ENCODE results near the gene OR13J1. TPM values are rescaled to one million over a fixed set of nuclear protein-coding genes. Genes with fewer than 3 reads are reported as not detected.

Gene OR13J1
- total RNA-seq, 1 donor from 2014 or later: not detected

DNA sequence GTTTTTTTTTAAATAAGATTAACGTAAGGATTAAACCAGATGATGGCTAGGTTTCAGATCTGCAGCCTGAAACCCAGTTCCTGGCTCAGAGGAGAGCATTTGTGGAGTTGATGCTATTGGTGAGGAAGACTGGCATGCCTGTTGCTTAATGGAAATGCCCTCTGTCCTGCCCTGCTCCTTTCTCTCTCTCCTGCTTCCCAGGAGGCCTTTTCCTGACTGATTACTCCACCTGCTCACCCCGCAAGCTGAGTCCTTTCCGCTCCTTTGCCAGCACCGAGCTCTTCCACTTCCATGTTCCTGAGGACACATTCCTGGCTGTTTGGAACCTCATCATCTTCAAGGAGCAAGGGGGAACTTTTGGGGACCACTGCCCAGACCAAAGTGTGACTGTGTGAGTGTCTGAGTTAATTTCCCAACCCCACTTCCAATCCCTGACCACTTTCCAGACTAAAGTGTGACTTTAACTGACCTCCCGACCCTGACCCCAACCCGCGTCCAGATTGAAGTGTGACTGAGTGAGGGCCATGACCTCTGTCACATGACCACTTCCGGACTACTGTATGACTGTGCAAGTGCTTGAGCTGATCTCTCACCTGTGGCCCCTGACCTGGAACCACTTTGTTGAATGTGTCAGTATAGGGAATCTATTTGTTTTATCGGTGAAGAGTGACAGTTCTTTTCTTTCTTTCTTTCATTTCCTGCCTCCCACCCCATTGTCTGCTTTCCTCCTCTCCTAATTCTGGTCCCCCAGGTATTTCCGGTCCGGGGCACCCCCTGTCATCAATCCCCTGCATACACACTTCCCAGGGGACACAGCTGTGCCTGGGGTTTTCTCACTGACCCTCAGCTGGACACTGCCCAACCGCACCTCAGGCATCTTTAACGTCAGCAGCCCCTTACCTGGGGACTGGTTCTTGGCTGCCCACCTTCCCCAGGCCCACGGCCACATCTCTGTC is 35.7 kb downstream of the OR13J1 start:
- DNase-seq (ENCODE audit: low read depth in 2 of 2): no peak

- no peak for DNase-seq (ENCODE audit: low read depth in 2 of 2)
Observed at GRCh38 chr9:35832814-35833213, 37.4 kb downstream of the OR13J1 start.

DNA sequence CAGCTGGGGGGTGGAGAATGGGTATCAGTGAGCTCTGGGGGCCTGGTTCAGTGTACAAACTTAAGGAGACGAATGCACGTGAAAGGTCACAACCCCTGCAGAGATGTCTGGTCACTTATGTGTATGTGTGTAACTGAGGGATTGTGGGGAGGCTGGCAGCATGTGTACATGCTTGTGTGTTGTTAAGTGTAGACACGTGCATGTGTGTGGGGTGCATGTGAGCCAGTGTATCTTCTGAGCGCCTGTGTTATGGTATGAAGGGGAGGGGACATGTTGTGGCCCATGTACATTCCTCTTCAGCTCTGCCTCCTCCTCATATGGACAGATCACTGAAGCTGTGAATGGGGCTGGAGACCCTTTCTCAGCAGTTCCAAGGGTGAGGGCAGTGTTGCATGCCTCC is 39.2 kb downstream of the OR13J1 start:
- no peak for DNase-seq (ENCODE audit: low read depth in 2 of 2)

GRCh38 chr9:35829764-35830096 is 40.5 kb downstream of the OR13J1 start:
- no peak for DNase-seq (ENCODE audit: low read depth in 2 of 2)

GRCh38 chr9:35829084-35829763 is 41.0 kb downstream of the OR13J1 start, which contains the start of gene TMEM8B:
Gene TMEM8B (plus strand): TSS chr9:35829228. CDS start chr9:35829448, 220 bp downstream.
- DNase-seq (ENCODE audit: low read depth in 2 of 2): peak; percentile 92 to 93

DNA sequence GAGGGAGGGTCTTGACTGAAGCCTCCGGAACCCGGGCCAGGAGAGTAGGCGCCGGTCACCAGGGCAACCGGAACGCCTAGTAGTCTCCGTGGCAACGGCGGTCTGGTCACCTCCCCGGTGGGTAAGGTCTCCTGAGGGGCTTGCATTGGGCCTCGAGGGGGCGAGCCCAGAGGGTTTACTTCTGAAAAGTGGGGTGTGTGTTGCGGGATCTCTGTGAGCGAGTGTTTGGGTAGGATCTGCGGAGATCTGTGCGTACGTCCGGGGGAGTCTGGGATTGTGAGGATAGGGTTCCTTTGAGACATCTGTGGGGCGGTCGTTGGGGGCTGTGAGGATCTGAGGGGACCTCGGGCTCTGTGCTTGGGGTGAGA is 41.5 kb downstream of the OR13J1 start, which contains the start of gene FAM221B:
TSS of gene FAM221B (minus strand) at position 17 of the 368 bp plus-strand sequence. CDS start 2,571 bp downstream, outside the sequence.
- peak in 1 of 2 donors; percentile 12 for DNase-seq (ENCODE audit: low read depth in 2 of 2)

- DNase-seq (ENCODE audit: low read depth in 2 of 2): no peak
Observed at GRCh38 chr9:35827486-35827885, 42.7 kb downstream of the OR13J1 start.

- peak; percentile 75 to 82 for DNase-seq (ENCODE audit: low read depth in 2 of 2)
Observed at GRCh38 chr9:35826071-35826701, 44.0 kb downstream of the OR13J1 start.

GRCh38 chr9:35822926-35823325 is 47.3 kb downstream of the OR13J1 start:
- no peak for DNase-seq (ENCODE audit: low read depth in 2 of 2)

DNA sequence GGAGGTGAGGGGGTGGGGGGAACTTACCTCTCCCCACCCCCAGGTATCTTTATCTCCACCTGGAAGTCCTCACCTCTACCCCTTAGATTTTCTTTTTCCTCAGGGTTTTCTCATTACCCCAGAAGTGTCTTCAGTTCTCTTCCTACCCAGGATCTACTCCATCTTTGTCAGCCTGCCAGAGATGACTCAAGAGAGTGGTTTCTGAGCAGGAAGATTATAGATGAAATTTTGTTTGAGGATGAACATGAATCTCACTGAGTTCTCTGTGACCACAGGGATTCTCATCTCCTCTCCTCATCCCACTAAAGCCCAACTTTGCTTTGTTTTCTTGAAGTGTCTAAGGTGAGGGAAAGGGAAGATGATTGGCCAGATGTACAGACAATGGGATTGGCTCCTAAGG is 50.1 kb downstream of the OR13J1 start:
- peak in 1 of 2 donors; percentile 27 for DNase-seq (ENCODE audit: low read depth in 2 of 2)

Other genes with a start within 250 kb of the OR13J1 start
- gene SIT1, start 219.5 kb downstream of the OR13J1 start, total RNA-seq: not detected in 2 replicates
- 215,777 and 328,792 TPM in 2 replicates for gene RMRP, start 212.4 kb downstream of the OR13J1 start, total RNA-seq
- gene CCDC107, start 212.1 kb downstream of the OR13J1 start, total RNA-seq: 10.9 and 16.9 TPM in 2 replicates
- gene ARHGEF39, start 205.2 kb downstream of the OR13J1 start, total RNA-seq: under 0.01 and 0.44 TPM in 2 replicates
- 0.22 TPM in 1 of 2 replicates, not detected in the other for gene CA9, start 196.5 kb downstream of the OR13J1 start, total RNA-seq
- gene TPM2, start 180.5 kb downstream of the OR13J1 start, total RNA-seq: 7.3 and 9.8 TPM in 2 replicates
- gene TLN1, start 138.2 kb downstream of the OR13J1 start, total RNA-seq: 165 and 180 TPM in 2 replicates
- gene CREB3, start 137.7 kb downstream of the OR13J1 start, total RNA-seq: 34.4 and 36.7 TPM in 2 replicates
- 42.5 and 54.0 TPM in 2 replicates for gene GBA2, start 121.2 kb downstream of the OR13J1 start, total RNA-seq
- 8.1 and 10.1 TPM in 2 replicates for gene RGP1, start 121.1 kb downstream of the OR13J1 start, total RNA-seq
- 60.9 and 61.5 TPM in 2 replicates for gene MSMP, start 116.1 kb downstream of the OR13J1 start, total RNA-seq
- 0.20 and 2.0 TPM in 2 replicates for gene NPR2, start 78.8 kb downstream of the OR13J1 start, total RNA-seq
- gene SPAG8, start 58.1 kb downstream of the OR13J1 start, total RNA-seq: not detected in 2 replicates
- 2.6 and 10.7 TPM in 2 replicates for gene HINT2, start 55.4 kb downstream of the OR13J1 start, total RNA-seq
- gene FAM221B, start 41.7 kb downstream of the OR13J1 start, total RNA-seq: not detected in 2 replicates
- under 0.01 and 0.22 TPM in 2 replicates for gene TMEM8B, start 41.2 kb downstream of the OR13J1 start, total RNA-seq
- gene HRCT1, start 35.8 kb upstream of the OR13J1 start, total RNA-seq: 1.8 and 4.1 TPM in 2 replicates
- 1.8 and 3.5 TPM in 2 replicates for gene SPAAR, start 39.1 kb upstream of the OR13J1 start, total RNA-seq
- gene OR2S2, start 87.8 kb upstream of the OR13J1 start, total RNA-seq: not detected in 2 replicates
- gene RECK, start 166.5 kb upstream of the OR13J1 start, total RNA-seq: 17.2 and 25.0 TPM in 2 replicates

Measured in lung microvascular endothelial cell (primary cell).